Measurements from ENCODE around the gene APOBEC4.

The APOBEC4 gene

GRCh38 chr1:183675381-183675780 lies 22.3 kb upstream of the APOBEC4 start:
- no peak for DNase-seq (ENCODE audit: low spot score)

- no peak for DNase-seq (ENCODE audit: low spot score)
Measured at GRCh38 chr1:183674886-183675285, 21.8 kb upstream of the APOBEC4 start.

GRCh38 chr1:183674339-183674738 lies 21.2 kb upstream of the APOBEC4 start:
- DNase-seq (ENCODE audit: low spot score): no peak

GRCh38 chr1:183673605-183674323 lies 20.6 kb upstream of the APOBEC4 start:
- DNase-seq (ENCODE audit: low spot score): no peak

- DNase-seq (ENCODE audit: low spot score): no peak
Measured at GRCh38 chr1:183670169-183670568, 17.1 kb upstream of the APOBEC4 start.

- DNase-seq (ENCODE audit: low spot score): no peak
Measured at GRCh38 chr1:183656355-183656754, 3.2 kb upstream of the APOBEC4 start.

GRCh38 chr1:183655562-183656075 lies 2.5 kb upstream of the APOBEC4 start:
- DNase-seq (ENCODE audit: low spot score): peak; percentile 82

GRCh38 chr1:183654706-183655105 lies 1.6 kb upstream of the APOBEC4 start:
- no peak for DNase-seq (ENCODE audit: low spot score)

- DNase-seq (ENCODE audit: low spot score): no peak
Measured at GRCh38 chr1:183653876-183654451, 848 bp upstream of the APOBEC4 start.

- DNase-seq (ENCODE audit: low spot score): no peak
Measured at GRCh38 chr1:183653462-183653794, 312 bp upstream of the APOBEC4 start.

GRCh38 chr1:183652107-183652506 lies 1.0 kb downstream of the APOBEC4 start:
- no peak for DNase-seq (ENCODE audit: low spot score)

- peak; percentile 58 for DNase-seq (ENCODE audit: low spot score)
Measured at GRCh38 chr1:183651612-183652011, 1.5 kb downstream of the APOBEC4 start.

GRCh38 chr1:183648042-183648441 lies 5.1 kb downstream of the APOBEC4 start:
- no peak for DNase-seq (ENCODE audit: low spot score)

- DNase-seq (ENCODE audit: low spot score): no peak
Measured at GRCh38 chr1:183646776-183647175, 6.3 kb downstream of the APOBEC4 start.

GRCh38 chr1:183645531-183645930 lies 7.6 kb downstream of the APOBEC4 start:
- DNase-seq (ENCODE audit: low spot score): no peak

- DNase-seq (ENCODE audit: low spot score): no peak
Measured at GRCh38 chr1:183642166-183642565, 10.9 kb downstream of the APOBEC4 start.

GRCh38 chr1:183640193-183640592 lies 12.9 kb downstream of the APOBEC4 start:
- DNase-seq (ENCODE audit: low spot score): no peak

- no peak for DNase-seq (ENCODE audit: low spot score)
Measured at GRCh38 chr1:183638649-183639387, 14.3 kb downstream of the APOBEC4 start.

- DNase-seq (ENCODE audit: low spot score): no peak
Measured at GRCh38 chr1:183636783-183637182, 16.3 kb downstream of the APOBEC4 start.

GRCh38 chr1:183636334-183636682 lies 16.8 kb downstream of the APOBEC4 start:
- DNase-seq (ENCODE audit: low spot score): no peak

- peak; percentile 96 for DNase-seq (ENCODE audit: low spot score)
Measured at GRCh38 chr1:183635606-183636333, 17.3 kb downstream of the APOBEC4 start, which contains the start of gene ARPC5. TSS of gene ARPC5 (minus strand) at chr1:183635783. CDS start at chr1:183635659, 124 bp downstream.

- DNase-seq (ENCODE audit: low spot score): no peak
Measured at GRCh38 chr1:183635099-183635605, 18.0 kb downstream of the APOBEC4 start.
